NCI-H2227 treated with DMSO at 0.1 percent for 48 hours (cell line): ENCODE results near the gene TDRD12.

Experiments used
- DNase-seq: peaks from one replicate; lab custom pipeline; 2025; lab: John Stamatoyannopoulos, UW

TDRD12 gene

GRCh38 chr19:32809754-32810153 is 90.2 kb downstream of the TDRD12 start:
- no peak for DNase-seq

GRCh38 chr19:32810452-32810851 is 90.9 kb downstream of the TDRD12 start:
- DNase-seq: no peak

GRCh38 chr19:32811151-32811550 is 91.6 kb downstream of the TDRD12 start:
- no peak for DNase-seq

GRCh38 chr19:32812036-32812435 is 92.5 kb downstream of the TDRD12 start:
- DNase-seq: no peak

- no peak for DNase-seq
Measured at GRCh38 chr19:32812571-32812970, 93.0 kb downstream of the TDRD12 start.

- DNase-seq: no peak
Measured at GRCh38 chr19:32813862-32814425, 94.4 kb downstream of the TDRD12 start.

GRCh38 chr19:32814624-32815023 is 95.1 kb downstream of the TDRD12 start:
- DNase-seq: no peak

GRCh38 chr19:32816555-32817099 is 97.1 kb downstream of the TDRD12 start:
- DNase-seq: no peak

- no peak for DNase-seq
Measured at GRCh38 chr19:32817569-32818476, 98.3 kb downstream of the TDRD12 start.

GRCh38 chr19:32818536-32818935 is 99.0 kb downstream of the TDRD12 start:
- DNase-seq: no peak

GRCh38 chr19:32819419-32820400 is 100.1 kb downstream of the TDRD12 start:
- no peak for DNase-seq

- DNase-seq: no peak
Measured at GRCh38 chr19:32822916-32823746, 103.6 kb downstream of the TDRD12 start.

- DNase-seq: no peak
Measured at GRCh38 chr19:32823747-32824102, 104.2 kb downstream of the TDRD12 start.

GRCh38 chr19:32824191-32824751 is 104.7 kb downstream of the TDRD12 start:
- no peak for DNase-seq

GRCh38 chr19:32824916-32825608 is 105.5 kb downstream of the TDRD12 start:
- DNase-seq: no peak

- DNase-seq: no peak
Measured at GRCh38 chr19:32828139-32828538, 108.6 kb downstream of the TDRD12 start.

- no peak for DNase-seq
Measured at GRCh38 chr19:32828643-32829344, 109.2 kb downstream of the TDRD12 start.

GRCh38 chr19:32829345-32829896 is 109.9 kb downstream of the TDRD12 start:
- DNase-seq: no peak
